ENCODE results near the gene COIL. TPM values are rescaled to one million over a fixed set of nuclear protein-coding genes. Genes with fewer than 3 reads are reported as not detected.
A peak's percentile ranks its signal among the peaks of the same experiment; 100 is the strongest.

COIL gene, protein sequence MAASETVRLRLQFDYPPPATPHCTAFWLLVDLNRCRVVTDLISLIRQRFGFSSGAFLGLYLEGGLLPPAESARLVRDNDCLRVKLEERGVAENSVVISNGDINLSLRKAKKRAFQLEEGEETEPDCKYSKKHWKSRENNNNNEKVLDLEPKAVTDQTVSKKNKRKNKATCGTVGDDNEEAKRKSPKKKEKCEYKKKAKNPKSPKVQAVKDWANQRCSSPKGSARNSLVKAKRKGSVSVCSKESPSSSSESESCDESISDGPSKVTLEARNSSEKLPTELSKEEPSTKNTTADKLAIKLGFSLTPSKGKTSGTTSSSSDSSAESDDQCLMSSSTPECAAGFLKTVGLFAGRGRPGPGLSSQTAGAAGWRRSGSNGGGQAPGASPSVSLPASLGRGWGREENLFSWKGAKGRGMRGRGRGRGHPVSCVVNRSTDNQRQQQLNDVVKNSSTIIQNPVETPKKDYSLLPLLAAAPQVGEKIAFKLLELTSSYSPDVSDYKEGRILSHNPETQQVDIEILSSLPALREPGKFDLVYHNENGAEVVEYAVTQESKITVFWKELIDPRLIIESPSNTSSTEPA
- total RNA-seq (2014; rRNA removed; shearing (Covaris generic); ENCODE audit: low replicate concordance) = 14.6 and 16.4 TPM in 2 replicates

DNA sequence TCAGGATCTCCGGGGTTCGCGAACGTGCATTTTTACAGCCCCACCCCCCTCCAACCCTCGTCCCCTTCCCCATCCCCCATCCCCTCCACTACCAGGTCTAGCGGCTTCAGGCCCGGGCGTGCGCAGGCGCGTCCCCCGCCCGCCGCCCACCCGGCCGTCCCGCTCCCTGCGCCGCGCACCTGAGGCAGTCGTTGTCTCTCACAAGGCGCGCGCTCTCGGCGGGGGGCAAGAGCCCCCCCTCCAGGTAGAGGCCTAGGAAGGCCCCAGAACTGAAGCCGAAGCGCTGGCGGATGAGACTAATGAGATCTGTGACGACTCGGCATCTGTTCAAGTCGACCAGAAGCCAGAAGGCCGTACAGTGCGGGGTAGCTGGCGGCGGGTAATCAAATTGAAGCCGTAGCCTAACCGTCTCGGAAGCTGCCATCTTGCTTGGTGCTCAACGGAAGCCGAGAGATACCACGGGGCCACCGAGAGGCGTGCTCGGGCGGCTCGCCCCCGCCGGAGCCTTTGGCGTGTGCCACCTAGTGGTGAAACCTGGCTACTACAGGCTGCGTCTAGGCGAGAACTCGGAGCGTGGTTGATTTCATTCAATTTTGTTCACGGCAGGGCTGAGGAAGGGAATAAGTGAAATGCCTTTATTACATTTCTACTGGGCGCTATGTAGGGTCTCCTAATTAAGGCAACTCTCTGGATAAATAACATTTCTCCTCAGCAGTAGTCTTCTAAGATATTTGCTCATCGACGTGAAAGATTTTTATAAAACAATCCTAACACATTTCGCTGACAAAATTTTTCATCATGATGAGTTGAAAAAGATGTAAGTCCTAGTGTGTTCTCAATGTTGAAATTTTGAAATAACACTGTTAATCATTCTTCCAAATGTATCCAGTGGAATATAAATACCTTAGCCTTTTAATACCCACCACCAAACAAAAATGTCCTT, at the start of gene COIL:
Gene COIL (minus strand): TSS at position 455 of the 943 bp plus-strand sequence. CDS start 31 bp downstream, at position 424.
- H3K4me2 ChIP-seq (ENCODE audit: low read depth, low read length, poor library complexity, severe bottlenecking) = peak within 1 kb of the TSS; percentile 73
- H2AFZ ChIP-seq (ENCODE audit: low read length) = peak within 1 kb of the TSS; percentile 97
- DNase-seq = peak; percentile 98
- H3K9me3 ChIP-seq (ENCODE audit: low read length) = no peaks in the 10 kb centered on the region
- H3K27me3 ChIP-seq (ENCODE audit: low read length) = no peaks in the 10 kb centered on the region
- H3K4me1 ChIP-seq (ENCODE audit: low read length) = peaks cover 23% of the 10 kb centered on the region
- peak within 1 kb of the TSS; percentile 94 for H3K27ac ChIP-seq (ENCODE audit: low read length)
- H3K9me2 ChIP-seq (replicated peaks; ENCODE audit: insufficient read depth, low read length) = no peaks in the 10 kb centered on the region
- H4K20me1 ChIP-seq (ENCODE audit: insufficient read depth, low read depth, low read length) = no peaks in the 10 kb centered on the region
- H3K36me3 ChIP-seq (ENCODE audit: insufficient read depth, low read length) = no peaks in the 10 kb centered on the region; the same call in 1 of the 2 replicates
- H3K9ac ChIP-seq (ENCODE audit: low read length) = peak within 1 kb of the TSS; percentile 98
- peaks cover 38% of the 10 kb centered on the region for H3K79me2 ChIP-seq (ENCODE audit: low read length)
- H3K4me3 ChIP-seq (ENCODE audit: low read length) = peak within 1 kb of the TSS; percentile 98

- Histone ChIP-seq H3K36me3 (ENCODE audit: insufficient read depth, low read length) (0 out of 2 replicates have a peak, but pooled peaks cover 3% of the 10 kb centered on the region), H3K27ac (ENCODE audit: low read length) (no peak overlapping the region), H3K27me3 (ENCODE audit: low read length) (no peaks in the 10 kb centered on the region), H2AFZ (ENCODE audit: low read length) (peak overlapping the region; percentile 71; the same call in 1 of the 2 replicates), H3K79me2 (ENCODE audit: low read length) (no peaks in the 10 kb centered on the region), H3K9ac (ENCODE audit: low read length) (no peak overlapping the region), H3K4me1 (ENCODE audit: low read length) (peaks cover 7% of the 10 kb centered on the region), H3K4me2 (ENCODE audit: low read depth, low read length, poor library complexity, severe bottlenecking) (peak overlapping the region; percentile 49), H3K4me3 (ENCODE audit: low read length) (0 out of 2 replicates have a peak overlapping the region, but pooled peaks have one; percentile 31), H3K9me3 (ENCODE audit: low read length) (no peaks in the 10 kb centered on the region), H3K9me2 (replicated peaks; ENCODE audit: insufficient read depth, low read length) (no peaks in the 10 kb centered on the region), H4K20me1 (ENCODE audit: insufficient read depth, low read depth, low read length) (no peaks in the 10 kb centered on the region)
- no peak for DNase-seq
Observed at GRCh38 chr17:57010487-57010886, 49.6 kb upstream of the COIL start.

- Histone ChIP-seq H3K36me3 (ENCODE audit: insufficient read depth, low read length) (0 out of 2 replicates have a peak, but pooled peaks cover 3% of the 10 kb centered on the region), H3K27ac (ENCODE audit: low read length) (no peak overlapping the region), H3K9me3 (ENCODE audit: low read length) (no peaks in the 10 kb centered on the region), H4K20me1 (ENCODE audit: insufficient read depth, low read depth, low read length) (no peaks in the 10 kb centered on the region), H3K79me2 (ENCODE audit: low read length) (no peaks in the 10 kb centered on the region), H3K27me3 (ENCODE audit: low read length) (no peaks in the 10 kb centered on the region), H3K4me3 (ENCODE audit: low read length) (0 out of 2 replicates have a peak overlapping the region, but pooled peaks have one; percentile 31), H3K4me1 (ENCODE audit: low read length) (peaks cover 13% of the 10 kb centered on the region), H3K9ac (ENCODE audit: low read length) (no peak overlapping the region), H2AFZ (ENCODE audit: low read length) (peak overlapping the region; percentile 71; the same call in 1 of the 2 replicates), H3K9me2 (replicated peaks; ENCODE audit: insufficient read depth, low read length) (no peaks in the 10 kb centered on the region), H3K4me2 (ENCODE audit: low read depth, low read length, poor library complexity, severe bottlenecking) (peak overlapping the region; percentile 49)
- peak; percentile 81 for DNase-seq
Observed at GRCh38 chr17:57009737-57010445, 49.0 kb upstream of the COIL start.

DNA sequence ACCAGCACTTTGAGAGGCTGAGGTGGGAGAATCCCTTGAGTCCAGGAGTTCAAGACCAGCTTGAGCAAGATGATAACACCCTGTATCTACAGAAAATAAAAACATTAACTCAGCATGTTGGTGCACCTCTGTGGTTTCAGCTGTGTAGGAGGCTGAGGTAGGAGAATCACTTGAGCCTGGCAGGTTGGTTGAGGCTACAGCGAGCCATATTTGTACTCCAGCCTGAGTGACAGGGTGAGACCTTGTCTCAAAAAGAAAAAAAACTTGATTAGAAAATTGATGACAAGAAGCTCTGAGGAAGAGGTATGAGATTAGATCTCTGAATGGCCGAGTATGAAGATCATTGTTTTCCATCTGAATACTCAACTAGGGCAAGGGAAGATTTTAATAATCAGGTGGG, 48.1 kb upstream of the COIL start:
- no peak overlapping the region for H3K9ac ChIP-seq (ENCODE audit: low read length)
- H3K27ac ChIP-seq (ENCODE audit: low read length) = no peak overlapping the region
- H3K79me2 ChIP-seq (ENCODE audit: low read length) = no peaks in the 10 kb centered on the region
- no peaks in the 10 kb centered on the region for H4K20me1 ChIP-seq (ENCODE audit: insufficient read depth, low read depth, low read length)
- H3K9me3 ChIP-seq (ENCODE audit: low read length) = no peaks in the 10 kb centered on the region
- no peak overlapping the region for H3K4me2 ChIP-seq (ENCODE audit: low read depth, low read length, poor library complexity, severe bottlenecking)
- H3K4me3 ChIP-seq (ENCODE audit: low read length) = no peak overlapping the region
- peaks cover 22% of the 10 kb centered on the region for H3K4me1 ChIP-seq (ENCODE audit: low read length)
- no peak overlapping the region for H2AFZ ChIP-seq (ENCODE audit: low read length)
- no peaks in the 10 kb centered on the region for H3K27me3 ChIP-seq (ENCODE audit: low read length)
- H3K36me3 ChIP-seq (ENCODE audit: insufficient read depth, low read length) = 0 out of 2 replicates have a peak, but pooled peaks cover 3% of the 10 kb centered on the region
- no peak for DNase-seq
- H3K9me2 ChIP-seq (replicated peaks; ENCODE audit: insufficient read depth, low read length) = no peaks in the 10 kb centered on the region

DNA sequence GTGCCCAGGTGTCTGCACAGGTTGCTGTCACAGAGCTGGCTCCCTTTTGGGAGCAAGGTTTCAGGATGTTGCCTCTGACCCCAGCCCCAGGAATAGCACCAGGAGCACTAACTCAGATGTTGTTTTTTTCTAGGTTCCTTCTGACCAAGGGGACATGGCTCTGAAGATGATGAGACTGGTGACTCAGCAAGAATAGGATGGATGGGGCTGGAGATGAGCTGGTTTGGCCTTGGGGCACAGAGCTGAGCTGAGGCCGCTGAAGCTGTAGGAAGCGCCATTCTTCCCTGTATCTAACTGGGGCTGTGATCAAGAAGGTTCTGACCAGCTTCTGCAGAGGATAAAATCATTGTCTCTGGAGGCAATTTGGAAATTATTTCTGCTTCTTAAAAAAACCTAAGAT, 45.2 kb upstream of the COIL start:
- H3K79me2 ChIP-seq (ENCODE audit: low read length) = no peaks in the 10 kb centered on the region
- no peaks in the 10 kb centered on the region for H3K9me3 ChIP-seq (ENCODE audit: low read length)
- H3K9me2 ChIP-seq (replicated peaks; ENCODE audit: insufficient read depth, low read length) = no peaks in the 10 kb centered on the region
- no peak overlapping the region for H2AFZ ChIP-seq (ENCODE audit: low read length)
- 0 out of 2 replicates have a peak, but pooled peaks cover 3% of the 10 kb centered on the region for H3K36me3 ChIP-seq (ENCODE audit: insufficient read depth, low read length)
- H3K4me3 ChIP-seq (ENCODE audit: low read length) = no peak overlapping the region
- H3K4me2 ChIP-seq (ENCODE audit: low read depth, low read length, poor library complexity, severe bottlenecking) = no peak overlapping the region
- no peaks in the 10 kb centered on the region for H3K27me3 ChIP-seq (ENCODE audit: low read length)
- no peak for DNase-seq
- peaks cover 22% of the 10 kb centered on the region for H3K4me1 ChIP-seq (ENCODE audit: low read length)
- H3K9ac ChIP-seq (ENCODE audit: low read length) = no peak overlapping the region
- no peak overlapping the region for H3K27ac ChIP-seq (ENCODE audit: low read length)
- H4K20me1 ChIP-seq (ENCODE audit: insufficient read depth, low read depth, low read length) = no peaks in the 10 kb centered on the region

DNA sequence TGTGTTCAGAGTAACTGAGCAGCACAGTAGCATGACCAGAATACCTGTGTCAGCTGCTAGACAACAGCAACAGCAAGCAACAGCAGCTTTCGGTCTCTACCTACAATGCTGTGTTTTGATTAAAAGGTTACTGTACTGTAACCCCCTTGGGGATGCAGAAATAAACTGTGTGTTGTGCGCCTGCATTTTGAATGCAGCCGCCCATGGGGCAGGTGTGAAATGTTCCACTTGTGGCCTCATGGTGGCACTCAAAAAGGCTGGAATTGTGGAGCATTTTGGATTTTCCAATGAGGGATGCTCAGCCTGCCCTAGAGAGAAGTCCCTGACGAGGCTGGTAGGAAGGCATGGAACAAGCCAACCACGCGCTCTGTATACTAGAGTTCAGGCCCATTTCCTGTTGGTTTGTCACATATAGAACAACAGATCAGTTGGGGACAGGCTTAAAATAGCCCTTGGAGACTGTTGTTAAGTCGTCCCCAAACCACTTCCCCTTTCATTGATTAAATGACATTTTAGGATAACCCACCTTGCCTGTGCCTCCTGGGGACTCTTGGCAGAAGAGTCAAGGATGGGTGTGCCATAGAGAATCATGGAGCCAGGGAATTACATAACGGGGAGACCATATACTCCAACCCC, 44.2 kb upstream of the COIL start:
- no peak overlapping the region for H3K27ac ChIP-seq (ENCODE audit: low read length)
- H3K36me3 ChIP-seq (ENCODE audit: insufficient read depth, low read length) = 0 out of 2 replicates have a peak, but pooled peaks cover 3% of the 10 kb centered on the region
- peak overlapping the region; percentile 18 for H3K4me2 ChIP-seq (ENCODE audit: low read depth, low read length, poor library complexity, severe bottlenecking)

DNA sequence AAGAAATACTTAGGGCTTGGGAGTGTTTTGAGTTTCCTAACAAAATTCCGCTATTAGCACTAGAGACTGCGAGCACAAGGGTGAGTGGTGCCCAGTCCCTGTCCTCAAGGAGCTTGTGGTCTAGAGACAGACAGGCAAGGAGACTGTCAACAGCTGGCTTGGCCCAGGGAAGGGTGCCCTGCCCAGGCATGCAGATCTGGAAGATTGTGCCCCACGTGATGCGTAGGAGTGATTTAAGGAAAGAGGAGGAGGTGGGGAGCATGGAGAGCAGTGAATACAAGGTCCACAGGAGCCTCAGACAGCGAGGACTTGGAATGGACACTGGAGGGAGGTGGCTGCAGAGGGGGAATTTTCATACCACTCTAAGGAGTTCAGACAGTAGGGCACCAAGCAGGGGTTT, 42.1 kb upstream of the COIL start:
- no peak overlapping the region for H3K9ac ChIP-seq (ENCODE audit: low read length)
- no peak overlapping the region for H3K4me2 ChIP-seq (ENCODE audit: low read depth, low read length, poor library complexity, severe bottlenecking)
- no peaks in the 10 kb centered on the region for H3K9me3 ChIP-seq (ENCODE audit: low read length)
- no peaks in the 10 kb centered on the region for H3K79me2 ChIP-seq (ENCODE audit: low read length)
- H3K4me1 ChIP-seq (ENCODE audit: low read length) = peaks cover 15% of the 10 kb centered on the region
- H2AFZ ChIP-seq (ENCODE audit: low read length) = no peak overlapping the region
- DNase-seq = no peak
- no peak overlapping the region for H3K4me3 ChIP-seq (ENCODE audit: low read length)
- H3K9me2 ChIP-seq (replicated peaks; ENCODE audit: insufficient read depth, low read length) = no peaks in the 10 kb centered on the region
- H3K36me3 ChIP-seq (ENCODE audit: insufficient read depth, low read length) = 0 out of 2 replicates have a peak, but pooled peaks cover 3% of the 10 kb centered on the region
- H3K27me3 ChIP-seq (ENCODE audit: low read length) = no peaks in the 10 kb centered on the region
- H3K27ac ChIP-seq (ENCODE audit: low read length) = no peak overlapping the region
- H4K20me1 ChIP-seq (ENCODE audit: insufficient read depth, low read depth, low read length) = no peaks in the 10 kb centered on the region

More for the DNA sequence above, 44.2 kb upstream of the COIL start:
- Histone ChIP-seq H3K27me3 (ENCODE audit: low read length) (no peaks in the 10 kb centered on the region), H3K9ac (ENCODE audit: low read length) (no peak overlapping the region), H3K79me2 (ENCODE audit: low read length) (no peaks in the 10 kb centered on the region), H3K4me3 (ENCODE audit: low read length) (no peak overlapping the region), H4K20me1 (ENCODE audit: insufficient read depth, low read depth, low read length) (no peaks in the 10 kb centered on the region), H2AFZ (ENCODE audit: low read length) (no peak overlapping the region), H3K9me2 (replicated peaks; ENCODE audit: insufficient read depth, low read length) (no peaks in the 10 kb centered on the region), H3K9me3 (ENCODE audit: low read length) (no peaks in the 10 kb centered on the region), H3K4me1 (ENCODE audit: low read length) (peaks cover 19% of the 10 kb centered on the region)
- DNase-seq = peak; percentile 65
